ENCODE measurements around the gene TOX2. TPM values are rescaled to one million over a fixed set of nuclear protein-coding genes. Genes with fewer than 3 reads are reported as not detected.

The TOX2 gene
- total RNA-seq, 2 donors from 2014 or later: 2.4 to 3.4 TPM

DNA sequence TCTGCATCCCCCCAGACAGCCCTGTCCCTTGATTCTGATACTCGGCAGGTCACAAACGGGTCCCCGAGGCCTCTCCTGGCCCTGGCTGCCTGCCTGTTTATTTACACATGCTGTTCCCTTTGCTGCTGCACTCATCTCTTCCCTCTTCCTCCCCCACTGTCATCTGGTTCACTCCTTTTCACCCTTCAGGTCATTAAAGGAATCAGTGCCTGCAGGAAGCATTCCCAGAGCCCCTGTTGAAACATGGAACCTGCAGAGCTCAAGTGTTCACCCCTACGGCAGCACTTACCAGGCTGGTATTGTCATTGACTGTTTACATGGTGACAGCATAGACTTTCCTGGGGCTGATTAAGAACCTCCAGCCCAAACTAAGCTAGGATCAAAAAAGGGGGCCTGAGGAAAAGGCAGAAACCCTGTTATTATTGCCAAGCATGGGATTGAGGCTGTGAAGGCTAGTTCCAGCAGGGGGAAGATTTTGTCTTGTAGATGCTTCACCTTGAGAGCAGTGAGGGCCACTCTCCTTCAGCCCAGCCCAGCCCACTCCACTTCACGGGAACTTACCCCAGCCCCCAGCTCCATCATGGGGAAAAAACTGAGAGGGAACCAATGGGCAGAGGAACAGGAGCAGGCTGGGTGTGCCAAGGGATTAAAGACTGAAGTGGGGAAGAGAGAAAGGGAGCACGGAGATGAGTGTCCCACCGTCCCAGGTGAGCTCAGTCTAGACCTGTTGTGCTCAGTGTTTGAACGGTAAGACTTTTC is 199.1 kb downstream of the TOX2 start:
- H3K27ac Mint-ChIP-seq: no peak overlapping the region
- H3K27ac ChIP-seq (ENCODE audit: low read depth, low read length): no peak overlapping the region
- peaks cover 4% of the 10 kb centered on the region for H3K9me3 ChIP-seq (ENCODE audit: control insufficient read depth, low read length)
- no peak overlapping the region for H3K4me3 ChIP-seq (ENCODE audit: low read length)
- no peak overlapping the region for H3K4me3 Mint-ChIP-seq
- H3K27me3 Mint-ChIP-seq (ENCODE audit: insufficient read depth): peaks cover 14% of the 10 kb centered on the region
- H3K36me3 ChIP-seq (ENCODE audit: control insufficient read depth, insufficient read depth, low read length): no peaks in the 10 kb centered on the region
- TF ChIP-seq, protein P1, sequence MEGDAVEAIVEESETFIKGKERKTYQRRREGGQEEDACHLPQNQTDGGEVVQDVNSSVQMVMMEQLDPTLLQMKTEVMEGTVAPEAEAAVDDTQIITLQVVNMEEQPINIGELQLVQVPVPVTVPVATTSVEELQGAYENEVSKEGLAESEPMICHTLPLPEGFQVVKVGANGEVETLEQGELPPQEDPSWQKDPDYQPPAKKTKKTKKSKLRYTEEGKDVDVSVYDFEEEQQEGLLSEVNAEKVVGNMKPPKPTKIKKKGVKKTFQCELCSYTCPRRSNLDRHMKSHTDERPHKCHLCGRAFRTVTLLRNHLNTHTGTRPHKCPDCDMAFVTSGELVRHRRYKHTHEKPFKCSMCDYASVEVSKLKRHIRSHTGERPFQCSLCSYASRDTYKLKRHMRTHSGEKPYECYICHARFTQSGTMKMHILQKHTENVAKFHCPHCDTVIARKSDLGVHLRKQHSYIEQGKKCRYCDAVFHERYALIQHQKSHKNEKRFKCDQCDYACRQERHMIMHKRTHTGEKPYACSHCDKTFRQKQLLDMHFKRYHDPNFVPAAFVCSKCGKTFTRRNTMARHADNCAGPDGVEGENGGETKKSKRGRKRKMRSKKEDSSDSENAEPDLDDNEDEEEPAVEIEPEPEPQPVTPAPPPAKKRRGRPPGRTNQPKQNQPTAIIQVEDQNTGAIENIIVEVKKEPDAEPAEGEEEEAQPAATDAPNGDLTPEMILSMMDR (conservative IDR thresholded peaks at IDR 0.05): peak; percentile 18
- no peaks in the 10 kb centered on the region for H3K4me1 ChIP-seq (ENCODE audit: control insufficient read depth, insufficient read depth, low read length)
- 88 to 91% methylated on average over 6 to 8 of the region's 8 CpGs for WGBS, 2 experiments (ENCODE audit: insufficient coverage in 1 of 2, insufficient read length in 1 of 2)
- no peak overlapping the region for H3K9ac ChIP-seq (ENCODE audit: extremely low read depth, low read length, poor library complexity, severe bottlenecking)
- H3K36me3 Mint-ChIP-seq (ENCODE audit: low read depth): no peaks in the 10 kb centered on the region
- peaks cover 7% of the 10 kb centered on the region for H3K9me3 Mint-ChIP-seq
- DNase-seq: no peak
- H3K27me3 ChIP-seq (ENCODE audit: control insufficient read depth, insufficient read depth, low read length, poor library complexity, severe bottlenecking): no peaks in the 10 kb centered on the region
- peaks cover 6% of the 10 kb centered on the region for H3K4me1 Mint-ChIP-seq

DNA sequence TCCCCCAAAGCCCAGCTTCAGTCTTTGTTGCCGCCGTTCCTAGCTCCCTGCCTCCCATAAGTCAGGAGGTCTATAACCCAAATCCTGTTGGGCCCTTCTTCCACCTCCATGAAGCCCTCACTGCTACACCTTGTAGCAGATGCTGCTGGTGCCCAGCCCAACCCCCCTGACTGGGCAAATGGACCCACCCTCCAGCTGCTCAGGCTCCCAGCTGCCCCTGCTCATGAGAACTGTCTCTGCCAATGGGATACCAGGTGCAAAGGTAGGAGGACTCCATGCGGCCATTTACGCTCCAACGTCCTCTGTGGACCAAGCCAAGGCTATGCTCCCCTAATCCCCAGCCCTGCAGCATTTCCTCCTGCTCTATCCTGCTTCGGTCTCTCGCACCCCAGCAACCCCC is 200.5 kb downstream of the TOX2 start:
- no peaks in the 10 kb centered on the region for H3K36me3 Mint-ChIP-seq (ENCODE audit: low read depth)
- WGBS, 2 experiments (ENCODE audit: insufficient coverage in 1 of 2, insufficient read length in 1 of 2): 89 to 94% methylated on average over 3 to 7 of the region's 7 CpGs
- H3K27me3 Mint-ChIP-seq (ENCODE audit: insufficient read depth): peaks cover 10% of the 10 kb centered on the region
- peaks cover 6% of the 10 kb centered on the region for H3K4me1 Mint-ChIP-seq
- no peak overlapping the region for H3K27ac ChIP-seq (ENCODE audit: low read depth, low read length)
- no peaks in the 10 kb centered on the region for H3K9me3 ChIP-seq (ENCODE audit: control insufficient read depth, low read length)
- DNase-seq: no peak
- no peaks in the 10 kb centered on the region for H3K9me3 Mint-ChIP-seq
- no peak overlapping the region for H3K27ac Mint-ChIP-seq
- no peak overlapping the region for H3K9ac ChIP-seq (ENCODE audit: extremely low read depth, low read length, poor library complexity, severe bottlenecking)
- no peaks in the 10 kb centered on the region for H3K27me3 ChIP-seq (ENCODE audit: control insufficient read depth, insufficient read depth, low read length, poor library complexity, severe bottlenecking)
- H3K4me1 ChIP-seq (ENCODE audit: control insufficient read depth, insufficient read depth, low read length): no peaks in the 10 kb centered on the region
- no peaks in the 10 kb centered on the region for H3K36me3 ChIP-seq (ENCODE audit: control insufficient read depth, insufficient read depth, low read length)
- no peak overlapping the region for H3K4me3 ChIP-seq (ENCODE audit: low read length)
- no peak overlapping the region for H3K4me3 Mint-ChIP-seq
- TF ChIP-seq, protein P1 (conservative IDR thresholded peaks at IDR 0.05): no peak

DNA sequence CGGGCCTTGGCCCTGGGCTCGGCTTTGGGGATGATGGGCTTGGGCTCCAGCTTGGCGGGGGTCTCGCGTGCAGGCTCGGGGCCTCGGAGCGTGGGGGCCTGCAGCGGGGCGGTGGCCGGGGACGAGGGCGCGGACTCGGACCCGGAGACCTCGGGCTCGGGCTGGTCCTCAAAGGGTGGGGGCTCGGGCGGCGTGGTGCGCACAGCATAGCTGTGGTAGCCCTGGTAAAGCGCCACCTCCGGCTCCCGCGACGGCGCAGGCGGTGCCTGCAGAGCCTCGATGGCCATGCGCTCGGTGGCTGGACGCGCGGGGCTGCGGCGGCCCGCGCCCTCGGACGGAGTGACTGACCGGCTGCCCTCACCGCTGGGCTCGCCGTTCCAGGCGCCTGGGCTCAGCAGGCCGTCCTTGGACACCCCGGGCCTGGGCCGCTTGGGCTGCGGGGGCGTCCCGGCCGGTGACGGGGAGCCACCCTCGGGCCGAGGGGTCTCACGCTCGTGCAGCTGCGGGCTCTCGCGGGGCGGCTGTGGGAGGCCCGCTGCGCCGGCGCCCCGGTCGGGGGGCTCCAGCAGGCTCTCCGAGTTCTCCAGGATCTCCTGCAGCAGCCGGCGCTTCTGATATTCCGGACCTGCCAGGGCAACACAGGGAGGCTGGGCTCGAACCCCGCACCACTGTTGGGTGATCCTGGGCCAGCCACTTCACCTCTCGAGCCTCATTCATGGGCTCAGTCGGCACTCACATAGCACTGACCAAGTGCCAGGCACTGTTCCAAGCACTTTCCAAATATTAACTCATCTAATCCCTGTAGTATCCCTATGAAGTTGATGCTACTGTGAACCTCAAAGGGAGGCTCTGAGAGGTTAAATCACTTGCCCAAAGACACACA is 201.4 kb downstream of the TOX2 start:
- TF ChIP-seq, protein P1 (conservative IDR thresholded peaks at IDR 0.05): no peak
- Mint-ChIP-seq H3K9me3 (no peaks in the 10 kb centered on the region), H3K4me3 (no peak overlapping the region), H3K36me3 (ENCODE audit: low read depth) (no peaks in the 10 kb centered on the region), H3K27me3 (ENCODE audit: insufficient read depth) (peaks cover 12% of the 10 kb centered on the region), H3K4me1 (peaks cover 6% of the 10 kb centered on the region), H3K27ac (no peak overlapping the region)
- no peaks in the 10 kb centered on the region for H3K27me3 ChIP-seq (ENCODE audit: control insufficient read depth, insufficient read depth, low read length, poor library complexity, severe bottlenecking)
- no peak overlapping the region for H3K27ac ChIP-seq (ENCODE audit: low read depth, low read length)
- no peak overlapping the region for H3K9ac ChIP-seq (ENCODE audit: extremely low read depth, low read length, poor library complexity, severe bottlenecking)
- H3K4me3 ChIP-seq (ENCODE audit: low read length): no peak overlapping the region
- H3K36me3 ChIP-seq (ENCODE audit: control insufficient read depth, insufficient read depth, low read length): no peaks in the 10 kb centered on the region
- WGBS, 2 experiments (ENCODE audit: insufficient coverage in 1 of 2, insufficient read length in 1 of 2): 93 to 97% methylated on average over 38 to 76 of the region's 76 CpGs
- H3K9me3 ChIP-seq (ENCODE audit: control insufficient read depth, low read length): no peaks in the 10 kb centered on the region
- peak; percentile 45 for DNase-seq
- no peaks in the 10 kb centered on the region for H3K4me1 ChIP-seq (ENCODE audit: control insufficient read depth, insufficient read depth, low read length)
